GM12873 (cell line): ENCODE results near the gene NXF1.

ENCODE experiments used
- CTCF ChIP-seq: IDR thresholded peaks from 2 replicates; pipeline ENCODE4 v1.5.1; 2012; ENCODE audit warnings: low read depth, mild to moderate bottlenecking, moderate library complexity, low read length, control low read depth; ENCODE audit not compliant: insufficient read depth; ENCODE audit errors: missing control alignments

NXF1 gene

GRCh38 chr11:62847767-62848314, 42.6 kb upstream of the NXF1 start:
- no peak for TF ChIP-seq CTCF

GRCh38 chr11:62846177-62846576, 40.9 kb upstream of the NXF1 start:
- no peak for TF ChIP-seq CTCF

- TF ChIP-seq CTCF, result no peak
These were observed 38.9 kb upstream of the NXF1 start for GRCh38 chr11:62844154-62844553.

- TF ChIP-seq CTCF, result no peak
These were observed 38.2 kb upstream of the NXF1 start for GRCh38 chr11:62843466-62843865.

GRCh38 chr11:62842171-62842741, 37.0 kb upstream of the NXF1 start:
- TF ChIP-seq CTCF, result no peak

GRCh38 chr11:62841361-62842170, 36.3 kb upstream of the NXF1 start:
- no peak for TF ChIP-seq CTCF
